CD4-positive, CD25-positive, alpha-beta regulatory T cell (primary cell): ENCODE results near the gene DDO. TPM values are rescaled to one million over a fixed set of nuclear protein-coding genes. Genes with fewer than 3 reads are reported as not detected.
"Not testable (repeated sequence)": the region's sequence is repeated elsewhere in the genome, so short reads cannot be mapped to it uniquely, and the experiment has no call there.

Experiments used
- ATAC-seq, 2 donors: fragments of 150-1000 bp; cut with Tn5 transposase; one replicate each; pipeline ENCODE4 v1.10.0; 2021; ENCODE audit warnings: low read depth in 2 of 2, moderate number of reproducible peaks in 2 of 2, moderate library complexity in 1 of 2
- DNase-seq, 3 donors: peaks; one replicate each; pipeline versions ENCODE4 v3.0.0 to v3.0.0-alpha.2; 2012 to 2022; ENCODE audit warnings: mixed read lengths in 1 of 3
- H3K27ac ChIP-seq: one replicate; pipeline ENCODE4 v1.7.0; 2013; ENCODE audit warnings: mild to moderate bottlenecking, low read length; ENCODE audit not compliant: insufficient read depth, poor library complexity, severe bottlenecking
- H3K27me3 ChIP-seq: one replicate; pipeline ENCODE4 v1.7.0; 2013; ENCODE audit warnings: low read length; ENCODE audit not compliant: control insufficient read depth, insufficient read depth
- H3K36me3 ChIP-seq: one replicate; pipeline ENCODE4 v1.7.0; 2013; ENCODE audit warnings: mild to moderate bottlenecking, low read length, moderate library complexity; ENCODE audit not compliant: control insufficient read depth, insufficient read depth
- H3K4me1 ChIP-seq: 2 replicates; pipeline ENCODE4 v1.7.0; 2013; ENCODE audit warnings: mild to moderate bottlenecking, low read length; ENCODE audit not compliant: insufficient read depth, control insufficient read depth, poor library complexity, severe bottlenecking
- H3K4me3 ChIP-seq: one replicate; pipeline ENCODE4 v1.7.0; 2013; ENCODE audit warnings: low read depth, mild to moderate bottlenecking, low read length, moderate library complexity
- H3K9me3 ChIP-seq, 2 experiments: 1 replicate in 1 of 2; 2 replicates in 1 of 2; pipeline ENCODE4 v1.7.0; 2013; ENCODE audit warnings: low read length in 2 of 2, mild to moderate bottlenecking in 1 of 2, moderate library complexity in 1 of 2; ENCODE audit not compliant: control insufficient read depth in 2 of 2
- H3K27ac Mint-ChIP-seq, 3 donors: one replicate each; pipeline ENCODE4 v1.8.0; 2020 to 2022; ENCODE audit warnings: mild to moderate bottlenecking in 3 of 3, mixed read lengths in 3 of 3, moderate library complexity in 2 of 3
- H3K27me3 Mint-ChIP-seq: one replicate; pipeline ENCODE4 v1.8.0; 2022; ENCODE audit warnings: mild to moderate bottlenecking, mixed read lengths
- H3K36me3 Mint-ChIP-seq: one replicate; pipeline ENCODE4 v1.8.0; 2020; ENCODE audit warnings: mixed read lengths
- H3K4me1 Mint-ChIP-seq, 4 donors: one replicate each; pipeline ENCODE4 v1.8.0; 2020 to 2022; ENCODE audit warnings: mixed read lengths in 4 of 4, mild to moderate bottlenecking in 1 of 4
- H3K4me3 Mint-ChIP-seq, 4 donors: one replicate each; pipeline ENCODE4 v1.8.0; 2020 to 2022; ENCODE audit warnings: mild to moderate bottlenecking in 4 of 4, mixed read lengths in 4 of 4, moderate library complexity in 3 of 4
- H3K9me3 Mint-ChIP-seq, 7 donors: one replicate each; pipeline ENCODE4 v1.8.0; 2020 to 2022; ENCODE audit warnings: mixed read lengths in 7 of 7, mild to moderate bottlenecking in 3 of 7, moderate library complexity in 2 of 7
- polyA plus RNA-seq, 4 donors: library from polyadenylated mRNA; unstranded; fragments of 300-500 nt; fragmentation: Illumina TruSeq; gene quantifications; one replicate each; pipeline ENCODE4 v1.2.3, GENCODE V29; 2021
- total RNA-seq: library from RNA; stranded (reverse); gene quantifications from one replicate; pipeline ENCODE4 v1.2.3, GENCODE V29; 2022

DDO gene
- total and polyA plus RNA-seq, 5 donors from 2014 or later: not detected

GRCh38 chr6:110351546-110351945 lies 63.8 kb downstream of the DDO start:
- H3K4me1 ChIP-seq: no peaks in the 10 kb centered on the region
- H3K36me3 ChIP-seq: no peaks in the 10 kb centered on the region
- no peak overlapping the region for H3K27ac Mint-ChIP-seq
- no peak for ATAC-seq
- H3K4me3 Mint-ChIP-seq: no peak overlapping the region
- H3K27me3 ChIP-seq: peaks cover 2% of the 10 kb centered on the region
- peaks cover 36% of the 10 kb centered on the region for H3K27me3 Mint-ChIP-seq
- H3K9me3 Mint-ChIP-seq: peaks cover 0 to 2% (median 0%) of the 10 kb centered on the region in 7 donors
- H3K27ac ChIP-seq: no peak overlapping the region
- no peak overlapping the region for H3K4me3 ChIP-seq
- no peak for DNase-seq
- H3K36me3 Mint-ChIP-seq: peaks cover 4% of the 10 kb centered on the region
- peaks cover 0 to 2% (median under 1%) of the 10 kb centered on the region in 4 donors for H3K4me1 Mint-ChIP-seq
- no peaks in the 10 kb centered on the region for H3K9me3 ChIP-seq

- H3K27me3 Mint-ChIP-seq: peaks cover 30% of the 10 kb centered on the region
- not testable (repeated sequence) for DNase-seq, H3K9me3 Mint-ChIP-seq, H3K4me3 ChIP-seq, H3K36me3 Mint-ChIP-seq, H3K27ac Mint-ChIP-seq, H3K27me3 ChIP-seq, H3K36me3 ChIP-seq, H3K9me3 ChIP-seq, H3K27ac ChIP-seq, ATAC-seq, H3K4me1 Mint-ChIP-seq, H3K4me3 Mint-ChIP-seq, H3K4me1 ChIP-seq
Measured at GRCh38 chr6:110350593-110350992, 64.8 kb downstream of the DDO start.

GRCh38 chr6:110348961-110349690 lies 66.2 kb downstream of the DDO start:
- no peak overlapping the region for H3K4me3 Mint-ChIP-seq
- no peak overlapping the region for H3K27ac Mint-ChIP-seq
- no peaks in the 10 kb centered on the region for H3K4me1 Mint-ChIP-seq
- H3K9me3 Mint-ChIP-seq: peaks cover 0 to 2% (median 0%) of the 10 kb centered on the region in 7 donors
- H3K36me3 Mint-ChIP-seq: no peaks in the 10 kb centered on the region
- H3K27me3 Mint-ChIP-seq: peaks cover 18% of the 10 kb centered on the region
- H3K9me3 ChIP-seq: no peaks in the 10 kb centered on the region
- H3K27ac ChIP-seq: no peak overlapping the region
- ATAC-seq: no peak
- no peak overlapping the region for H3K4me3 ChIP-seq
- H3K36me3 ChIP-seq: no peaks in the 10 kb centered on the region
- no peak for DNase-seq
- H3K27me3 ChIP-seq: peaks cover 4% of the 10 kb centered on the region
- H3K4me1 ChIP-seq: no peaks in the 10 kb centered on the region

- Mint-ChIP-seq H3K4me3 (no peak overlapping the region), H3K4me1 (no peaks in the 10 kb centered on the region), H3K36me3 (no peaks in the 10 kb centered on the region), H3K9me3 (peaks cover 0 to 2% (median 0%) of the 10 kb centered on the region in 7 donors), H3K27me3 (peaks cover 18% of the 10 kb centered on the region), H3K27ac (no peak overlapping the region)
- no peak overlapping the region for H3K4me3 ChIP-seq
- no peaks in the 10 kb centered on the region for H3K4me1 ChIP-seq
- H3K9me3 ChIP-seq: no peaks in the 10 kb centered on the region
- DNase-seq (no peak), ATAC-seq (no peak)
- H3K27ac ChIP-seq: no peak overlapping the region
- H3K36me3 ChIP-seq: no peaks in the 10 kb centered on the region
- peaks cover 10% of the 10 kb centered on the region for H3K27me3 ChIP-seq
Measured at GRCh38 chr6:110345025-110345424, 70.3 kb downstream of the DDO start.

- Mint-ChIP-seq H3K27me3 (peaks cover 25% of the 10 kb centered on the region), H3K9me3 (peaks cover 0 to 2% (median 0%) of the 10 kb centered on the region in 7 donors), H3K4me1 (no peaks in the 10 kb centered on the region), H3K4me3 (no peak overlapping the region), H3K36me3 (no peaks in the 10 kb centered on the region), H3K27ac (no peak overlapping the region)
- H3K27me3 ChIP-seq: peaks cover 9% of the 10 kb centered on the region
- no peaks in the 10 kb centered on the region for H3K36me3 ChIP-seq
- no peak for ATAC-seq
- H3K27ac ChIP-seq: no peak overlapping the region
- H3K9me3 ChIP-seq: no peaks in the 10 kb centered on the region
- H3K4me3 ChIP-seq: no peak overlapping the region
- no peaks in the 10 kb centered on the region for H3K4me1 ChIP-seq
- DNase-seq: no peak
Measured at GRCh38 chr6:110342759-110343158, 72.6 kb downstream of the DDO start.

Other genes with a start within 250 kb of the DDO start
- 0.20 TPM for gene WASF1, start 235.9 kb downstream of the DDO start, total RNA-seq
- under 1 TPM in 2 of 4 donors, not detected in 2; 0.13 to 0.37 TPM for gene WASF1, start 235.9 kb downstream of the DDO start, polyA plus RNA-seq
- 34.5 TPM for gene CDC40, start 235.1 kb downstream of the DDO start, total RNA-seq
- 10 to 100 TPM; 21.9 to 33.0 (median 24.6) TPM for gene CDC40, start 235.1 kb downstream of the DDO start, polyA plus RNA-seq
- not detected for gene METTL24, start 57.2 kb downstream of the DDO start, total RNA-seq
- gene METTL24, start 57.2 kb downstream of the DDO start, polyA plus RNA-seq: not detected
- 0.54 TPM for gene SLC22A16, start 61.0 kb upstream of the DDO start, total RNA-seq
- not detected for gene SLC22A16, start 61.0 kb upstream of the DDO start, polyA plus RNA-seq